Smooth muscle cell (in vitro differentiated cells): ENCODE measurements around the gene GPR42. TPM values are rescaled to one million over a fixed set of nuclear protein-coding genes. Genes with fewer than 3 reads are reported as not detected.

Experiments used
- DNase-seq: peaks from one replicate; lab custom pipeline; 2025; ENCODE audit not compliant: unreplicated experiment; lab: John Stamatoyannopoulos, UW
- H2AFZ ChIP-seq: fragments of 200-600 bp; sonication (generic); 2 replicates; pipeline ENCODE4 v1.6.0; 2016; ENCODE audit warnings: antibody characterized with exemption, low read depth, mild to moderate bottlenecking
- H3F3A ChIP-seq: fragments of 200-600 bp; sonication (generic); 2 replicates; pipeline ENCODE4 v1.6.0; 2017; ENCODE audit warnings: antibody characterized with exemption, low read depth
- H3K27ac ChIP-seq: fragments of 200-600 bp; sonication (generic); 2 replicates; pipeline ENCODE4 v1.5.1; 2016; ENCODE audit warnings: low read depth, mild to moderate bottlenecking
- H3K27me3 ChIP-seq: fragments of 200-600 bp; sonication (generic); 2 replicates; pipeline ENCODE4 v1.6.1; 2016; ENCODE audit warnings: low read depth, mild to moderate bottlenecking
- H3K36me3 ChIP-seq: fragments of 200-600 bp; sonication (generic); 2 replicates; pipeline ENCODE4 v1.5.1; 2016; ENCODE audit warnings: low read depth
- H3K4me1 ChIP-seq: fragments of 200-600 bp; sonication (generic); 2 replicates; pipeline ENCODE4 v1.5.1; 2016; ENCODE audit warnings: low read depth
- H3K4me2 ChIP-seq: fragments of 200-600 bp; sonication (generic); 2 replicates; pipeline ENCODE4 v1.6.0; 2016; ENCODE audit warnings: mild to moderate bottlenecking
- H3K4me3 ChIP-seq: fragments of 200-600 bp; sonication (generic); 2 replicates; pipeline ENCODE4 v1.5.1; 2016; ENCODE audit warnings: mild to moderate bottlenecking
- H3K79me2 ChIP-seq: fragments of 200-600 bp; sonication (generic); 2 replicates; pipeline ENCODE4 v1.6.0; 2016; ENCODE audit warnings: low read depth, mild to moderate bottlenecking
- H3K9ac ChIP-seq: fragments of 200-600 bp; sonication (generic); 2 replicates; pipeline ENCODE4 v1.6.0; 2016; ENCODE audit warnings: low read depth
- H3K9me3 ChIP-seq: fragments of 200-600 bp; sonication (generic); replicated peaks from 2 replicates; pipeline ENCODE4 v1.5.1; 2016; ENCODE audit warnings: low read depth
- H4K20me1 ChIP-seq: fragments of 200-600 bp; sonication (generic); 2 replicates; pipeline ENCODE4 v1.6.0; 2016; ENCODE audit warnings: low read depth
- CTCF ChIP-seq: fragments of 200-600 bp; sonication (generic); IDR thresholded peaks from 2 replicates; pipeline ENCODE4 v1.5.1; 2017; ENCODE audit warnings: borderline replicate concordance, mild to moderate bottlenecking, antibody characterized with exemption; ENCODE audit not compliant: insufficient read depth, poor library complexity, severe bottlenecking
- WGBS: methylation state at CpG from one replicate; pipeline ENCODE4 v1.1.7; 2016; ENCODE audit warnings: low lambda C conversion rate; 5-methylcytosine and 5-hydroxymethylcytosine counted together
- polyA plus RNA-seq: library from polyadenylated mRNA; unstranded; fragments of >200 nt; fragmentation: Nextera tagmentation; extraction: Ambion mirVana; gene quantifications from 2 replicates; pipeline ENCODE4 v1.2.1, GENCODE V29; 2016
- total RNA-seq: library from RNA; depleted of rRNA; stranded (reverse); fragments of >200 nt; gene quantifications from 2 replicates; pipeline ENCODE4 v1.2.3, GENCODE V29; 2014

Gene GPR42
- total and polyA plus RNA-seq, 2 experiments from 2014 or later: not detected

DNA sequence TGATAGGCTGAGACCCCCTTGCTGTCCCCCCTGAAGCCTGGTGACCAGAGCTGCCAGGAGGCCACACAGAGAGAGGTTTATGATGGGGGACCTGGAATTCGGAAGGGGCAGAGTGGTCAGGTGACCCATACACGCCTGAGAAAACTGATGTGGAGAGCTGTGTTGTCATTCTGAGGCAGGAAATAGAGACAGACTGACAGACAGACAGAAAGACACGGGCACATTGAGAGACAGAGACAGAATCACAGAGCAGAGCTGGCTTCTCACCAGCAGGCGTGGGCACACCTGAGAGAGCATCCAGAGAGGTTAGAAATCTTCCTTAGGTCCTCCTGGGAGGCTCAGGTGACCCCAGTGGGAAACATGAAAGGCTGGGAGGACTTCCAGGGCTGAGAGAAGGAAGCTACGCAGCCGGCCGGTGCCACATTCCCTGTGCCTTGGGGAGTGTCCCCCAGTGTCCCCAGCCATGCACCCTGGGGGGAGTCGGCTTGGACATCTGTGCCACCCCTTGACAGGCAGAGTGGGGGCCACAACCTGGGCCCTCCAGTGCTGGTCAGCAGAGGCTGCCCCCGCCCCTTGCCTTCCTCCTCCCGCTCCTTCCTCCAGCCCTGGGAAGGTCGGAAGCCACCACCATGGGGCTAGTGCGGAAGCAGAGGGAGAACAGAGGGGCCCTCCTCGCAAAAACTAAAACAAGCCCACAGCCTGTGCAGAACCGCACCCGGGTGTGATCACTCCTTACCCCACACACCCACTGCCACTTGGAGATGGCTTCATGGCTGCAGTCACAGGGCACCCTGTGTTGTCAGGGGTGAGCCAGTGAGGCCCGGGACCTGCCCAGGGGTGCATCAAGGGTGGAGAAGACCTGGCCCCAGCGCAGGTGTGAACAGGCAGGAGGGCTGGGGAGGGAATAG lies 21.0 kb upstream of the GPR42 start:
- H3K36me3 ChIP-seq: no peaks in the 10 kb centered on the region
- H3K79me2 ChIP-seq: no peaks in the 10 kb centered on the region
- no peak overlapping the region for H2AFZ ChIP-seq
- no peaks in the 10 kb centered on the region for H3K4me1 ChIP-seq
- no peak overlapping the region for H3K4me3 ChIP-seq
- no peaks in the 10 kb centered on the region for H3F3A ChIP-seq
- no peak for TF ChIP-seq CTCF
- H4K20me1 ChIP-seq: no peaks in the 10 kb centered on the region
- H3K27me3 ChIP-seq: no peaks in the 10 kb centered on the region
- no peak overlapping the region for H3K27ac ChIP-seq
- no peak overlapping the region for H3K4me2 ChIP-seq
- no peak for DNase-seq
- H3K9ac ChIP-seq: no peak overlapping the region
- 90% methylated on average over 9 of the region's 17 CpGs for WGBS
- H3K9me3 ChIP-seq: no peaks in the 10 kb centered on the region

DNA sequence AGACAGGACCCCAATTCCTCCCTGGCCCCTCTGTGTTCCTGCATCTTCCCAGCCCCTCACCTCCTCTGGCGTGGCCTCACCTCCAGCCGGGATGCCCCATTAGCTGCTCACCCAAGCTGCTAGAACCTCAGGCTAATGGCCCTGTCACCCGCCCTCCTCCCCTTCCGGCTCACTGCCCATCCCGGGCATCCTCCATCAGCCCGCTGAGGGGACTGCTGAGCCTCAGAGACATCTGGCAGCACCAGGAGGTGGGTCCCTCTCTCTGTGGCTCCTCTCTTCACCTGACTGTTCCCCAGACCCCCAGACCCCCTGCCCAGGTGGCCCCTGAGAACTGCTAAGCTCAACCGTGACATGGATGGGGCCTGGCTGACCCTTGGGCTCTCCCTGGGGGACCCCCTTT lies 20.3 kb upstream of the GPR42 start:
- Histone ChIP-seq H3K4me3 (no peak overlapping the region), H4K20me1 (no peaks in the 10 kb centered on the region), H3F3A (no peaks in the 10 kb centered on the region), H3K36me3 (no peaks in the 10 kb centered on the region), H2AFZ (no peak overlapping the region), H3K4me2 (no peak overlapping the region), H3K27ac (no peak overlapping the region), H3K9ac (no peak overlapping the region), H3K4me1 (no peaks in the 10 kb centered on the region), H3K79me2 (no peaks in the 10 kb centered on the region), H3K27me3 (no peaks in the 10 kb centered on the region), H3K9me3 (no peaks in the 10 kb centered on the region)
- WGBS: 95% methylated on average over 7 of the region's 7 CpGs
- no peak for TF ChIP-seq CTCF
- DNase-seq: no peak

- no peak overlapping the region for H3K4me2 ChIP-seq
- no peak overlapping the region for H3K9ac ChIP-seq
- H3K27me3 ChIP-seq: no peaks in the 10 kb centered on the region
- no peak for TF ChIP-seq CTCF
- no peak for DNase-seq
- no peak overlapping the region for H3K27ac ChIP-seq
- no peaks in the 10 kb centered on the region for H4K20me1 ChIP-seq
- H2AFZ ChIP-seq: no peak overlapping the region
- H3F3A ChIP-seq: no peaks in the 10 kb centered on the region
- no peak overlapping the region for H3K4me3 ChIP-seq
- no peaks in the 10 kb centered on the region for H3K79me2 ChIP-seq
- no peaks in the 10 kb centered on the region for H3K9me3 ChIP-seq
- no peaks in the 10 kb centered on the region for H3K36me3 ChIP-seq
- 96% methylated on average over 46 of the region's 47 CpGs for WGBS
- H3K4me1 ChIP-seq: no peaks in the 10 kb centered on the region
These were observed 19.3 kb upstream of the GPR42 start for GRCh38 chr19:35351411-35352176.
